K562 (cell line): Measurements from ENCODE around the gene MLN. TPM values are rescaled to one million over a fixed set of nuclear protein-coding genes. Genes with fewer than 3 reads are reported as not detected.

Experiments used
- ATAC-seq: fragments of 200-7000 bp; cut with Tn5 transposase; 3 replicates; pipeline ENCODE4 v1.9.1; 2020; ENCODE audit warnings: moderate library complexity
- BruUV-seq: library from RNA; stranded (reverse); fragments of 400-500 nt; replicated peaks from 2 replicates; lab custom pipeline; 2021; lab: Mats Ljungman, UMichigan
- CTCF ChIA-PET: fragments of 300-600 bp; formaldehyde crosslinking; extraction: SDS; loops from one replicate; lab custom pipeline; 2021; ENCODE audit warnings: low intra/inter-chr PET ratio; lab: Yijun Ruan, JAX
- POLR2A ChIA-PET: fragments of 300-600, 350-650 bp; sonication (Branson Sonifier 250); formaldehyde crosslinking; extraction: SDS; loops from one replicate; lab custom pipeline; 2021; ENCODE audit warnings: antibody characterized with exemption, inconsistent platforms; lab: Yijun Ruan, JAX
- DNase-seq, 4 experiments: peaks; one replicate each; pipeline versions ENCODE4 v3.0.0 to v3.0.0-alpha.2; 2011 to 2018; ENCODE audit warnings: low spot score in 3 of 4, mixed read lengths in 3 of 4; ENCODE audit errors: extremely low read depth in 1 of 4
- FAIRE-seq: peaks from 2 replicates; lab custom pipeline; 2011; peaks lifted over from hg19 to GRCh38; lab: Jason Lieb, UNC
- H2AFZ ChIP-seq: 2 replicates; pipeline ENCODE4 v1.6.0; 2011; ENCODE audit warnings: low read depth, low read length, control low read depth, inconsistent platforms
- H3K27ac ChIP-seq: fragments of 200-600 bp; 3 replicates; pipeline ENCODE4 v1.8.0; 2011; ENCODE audit warnings: low read depth, mild to moderate bottlenecking, control low read depth, inconsistent platforms, low read length, moderate library complexity, mixed read lengths; ENCODE audit errors: extremely low read depth
- H3K27me3 ChIP-seq, 2 experiments: fragments of 300-600 bp in 1 of 2; 2 replicates in 1 of 2; 3 replicates in 1 of 2; pipeline versions ENCODE4 v1.6.0 to v1.8.0; 2011; ENCODE audit warnings: inconsistent platforms in 2 of 2, low read length in 2 of 2, mild to moderate bottlenecking in 1 of 2, mixed read lengths in 1 of 2, moderate library complexity in 1 of 2; ENCODE audit not compliant: control insufficient read depth in 2 of 2, insufficient read depth in 2 of 2
- H3K36me3 ChIP-seq: fragments of 300-600 bp; 3 replicates; pipeline ENCODE4 v1.8.0; 2011; ENCODE audit warnings: mild to moderate bottlenecking, low read length, inconsistent platforms; ENCODE audit not compliant: control insufficient read depth, insufficient read depth
- H3K4me1 ChIP-seq, 2 experiments: fragments of 200-600 bp in 1 of 2; replicated peaks in 1 of 2; 2 replicates in 1 of 2; 3 replicates in 1 of 2; pipeline versions ENCODE4 v1.5.1 to v1.8.0; 2011; ENCODE audit warnings: inconsistent platforms in 2 of 2, low read length in 2 of 2, mild to moderate bottlenecking in 1 of 2, mixed read lengths in 1 of 2, moderate library complexity in 1 of 2; ENCODE audit not compliant: control insufficient read depth in 2 of 2, insufficient read depth in 2 of 2
- H3K4me2 ChIP-seq: 2 replicates; pipeline ENCODE4 v1.6.1; 2011; ENCODE audit warnings: low read length, control low read depth, inconsistent platforms, mixed read lengths; ENCODE audit not compliant: insufficient read depth
- H3K4me3 ChIP-seq: fragments of 200-600 bp; sonication (generic), shearing (Covaris generic); 2 replicates; pipeline ENCODE4 v1.5.1; 2016; ENCODE audit warnings: control low read depth, inconsistent platforms
- H3K79me2 ChIP-seq: fragments of 200-600 bp; 3 replicates; pipeline ENCODE4 v1.8.0; 2011; ENCODE audit warnings: low read length, inconsistent platforms; ENCODE audit not compliant: control insufficient read depth, insufficient read depth
- H3K9ac ChIP-seq, 2 experiments: 2 replicates each; pipeline versions ENCODE4 v1.6.0 to v1.6.1; 2011; ENCODE audit warnings: low read depth in 2 of 2, low read length in 2 of 2, control low read depth in 1 of 2, inconsistent platforms in 1 of 2, mild to moderate bottlenecking in 1 of 2, mixed read lengths in 1 of 2; ENCODE audit not compliant: insufficient read depth in 1 of 2
- H3K9me1 ChIP-seq: one replicate; pipeline ENCODE4 v1.6.0; 2011; ENCODE audit warnings: inconsistent platforms, mild to moderate bottlenecking, low read length, moderate library complexity; ENCODE audit not compliant: control insufficient read depth, insufficient read depth
- H3K9me3 ChIP-seq: replicated peaks from 2 replicates; pipeline ENCODE4 v1.5.1; 2011; ENCODE audit warnings: low read depth, low read length, inconsistent platforms; ENCODE audit not compliant: control insufficient read depth, insufficient read depth
- H4K20me1 ChIP-seq: replicated peaks from 2 replicates; pipeline ENCODE4 v1.6.1; 2011; ENCODE audit warnings: low read length, inconsistent platforms, mixed read lengths; ENCODE audit not compliant: control insufficient read depth, insufficient read depth
- CHD2 ChIP-seq: IDR thresholded peaks from 2 replicates; pipeline ENCODE4 v1.6.1; 2011; ENCODE audit warnings: low read depth, low read length
- HDAC2 ChIP-seq: fragments of 450-650 bp; IDR thresholded peaks from 2 replicates; pipeline ENCODE4 v1.6.1; 2016; ENCODE audit warnings: mild to moderate bottlenecking
- MBD2 ChIP-seq: sonication (generic); IDR thresholded peaks from 2 replicates; pipeline ENCODE4 v1.6.1; 2016; ENCODE audit warnings: low read depth, borderline replicate concordance
- MYNN ChIP-seq, 2 experiments: sonication (generic); formaldehyde crosslinking in 1 of 2; IDR thresholded peaks; 2 replicates each; pipeline versions ENCODE4 v1.5.0 to v1.6.1; 2016 to 2020; ENCODE audit warnings: antibody characterized with exemption in 1 of 2, missing genetic modification reagents in 1 of 2
- ZFP36 ChIP-seq: fragments of 150-350 bp; IDR thresholded peaks from 2 replicates; pipeline ENCODE4 v1.6.1; 2018; ENCODE audit warnings: low read length, low read depth; ENCODE audit not compliant: partially characterized antibody
- ZNF197 ChIP-seq: fragments of 200-800 bp; sonication (Bioruptor generic); IDR thresholded peaks from 2 replicates; pipeline ENCODE4 v1.6.1; 2016; ENCODE audit warnings: low read depth, missing genetic modification characterization, missing compliant biosample characterization
- ZNF3 ChIP-seq: fragments of 250-450 bp; sonication (Bioruptor Pico); IDR thresholded peaks from 2 replicates; pipeline ENCODE4 v1.5.0; 2021; ENCODE audit warnings: mild to moderate bottlenecking, moderate library complexity
- WGBS: fragments of 100-300 bp; shearing (Covaris generic); methylation state at CpG from one replicate; pipeline ENCODE4 v1.1.6; 2016; ENCODE audit warnings: low coverage, mixed read lengths; ENCODE audit not compliant: insufficient coverage; ENCODE audit errors: missing lambda C conversion rate; 5-methylcytosine and 5-hydroxymethylcytosine counted together
- in situ Hi-C: fragments of 300-500 bp; cut with MboI; formaldehyde crosslinking; loops from 4 replicates; pipeline ENCODE4 v1.15.0; 2018; ENCODE audit warnings: inconsistent platforms, mixed read lengths
- intact Hi-C: fragments of 100-400 bp; cut with micrococcal nuclease; formaldehyde crosslinking; loops from 2 replicates; pipeline ENCODE4 v1.14.2; 2022
- polyA plus RNA-seq, 8 experiments: library from polyadenylated mRNA; depleted of rRNA in 4 of 8; stranded (reverse) in 5 of 8; unstranded in 3 of 8; fragments of >200 nt; fragmentation: Nextera tagmentation in 2 of 8; fragmentation: Illumina TruSeq in 1 of 8; extraction: Ambion mirVana in 2 of 8; extraction: Trizol in 1 of 8; gene quantifications; 2 replicates each; pipeline versions ENCODE4 v1.2.1 to v1.2.3, GENCODE V29; 2011 to 2014; ENCODE audit warnings: inconsistent platforms in 1 of 8, missing spikeins in 1 of 8
- total RNA-seq, 7 experiments: library from RNA; depleted of rRNA in 6 of 7; stranded (reverse); fragments of >200 nt in 6 of 7; fragmentation: Illumina TruSeq in 2 of 7; extraction: Trizol in 2 of 7; gene quantifications; 2 replicates each; pipeline versions ENCODE4 v1.2.1 to v1.2.3, GENCODE V29; 2011 to 2021; ENCODE audit warnings: low replicate concordance in 1 of 7
- TF ChIP-seq, protein P1 (sequence below): fragments of 150-350 bp; conservative IDR thresholded peaks from 2 replicates; pipeline ENCODE4 v1.6.1; 2014; ENCODE audit warnings: low read length
- TF ChIP-seq, protein P2 (sequence below): IDR thresholded peaks from 2 replicates; pipeline ENCODE4 v1.6.1; 2016; ENCODE audit warnings: missing genetic modification characterization, missing compliant biosample characterization

The MLN gene
- total and polyA plus RNA-seq, 9 of the 15 experiments (the other 6 are each of a cell fraction or from before 2014, with no cell fraction given) = not detected

DNA sequence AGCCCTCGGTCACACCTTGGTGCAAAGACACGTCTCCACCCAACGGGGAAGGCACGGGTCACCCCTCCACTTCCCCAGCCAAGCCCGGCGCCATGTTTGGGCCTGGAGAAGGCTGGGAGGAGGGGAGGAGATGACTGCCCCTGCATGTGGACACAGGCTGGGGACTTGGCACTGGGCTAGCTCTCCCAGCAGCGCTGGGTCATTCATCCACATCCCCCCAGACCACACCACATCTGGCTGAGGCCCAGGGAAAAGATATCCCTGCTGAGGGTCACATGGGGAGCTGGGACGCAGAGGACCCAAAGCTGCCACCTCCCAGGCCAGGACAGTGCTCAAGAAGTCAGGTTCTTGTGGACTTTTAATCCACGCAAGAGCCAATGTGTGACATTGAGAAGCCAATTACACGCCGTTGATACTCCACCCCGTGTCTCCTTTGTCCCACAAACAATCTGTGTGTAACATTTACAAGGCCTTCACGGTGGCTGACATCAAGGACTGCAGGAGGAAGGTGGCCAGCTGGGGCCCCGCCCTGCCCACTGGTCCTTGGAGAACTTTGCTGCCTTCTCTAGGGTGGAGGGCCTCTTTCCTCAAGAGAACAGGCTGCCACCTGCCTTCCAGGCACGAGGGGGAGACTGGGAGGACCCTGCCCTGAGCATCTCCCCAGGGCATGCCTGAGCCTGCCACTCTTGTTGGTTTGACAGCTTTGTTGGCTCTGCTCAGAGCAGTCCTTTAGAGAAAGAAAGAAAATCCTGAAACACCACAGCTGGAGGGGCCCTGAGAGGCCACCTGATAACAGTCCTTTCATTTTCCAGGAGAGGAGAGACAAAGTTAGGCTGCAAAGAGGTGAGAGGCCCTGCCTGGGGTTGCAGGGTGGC, 51.8 kb downstream of the MLN start:
- no peak for FAIRE-seq
- H3K9ac ChIP-seq = no peak overlapping the region
- 4% methylated on average over 14 of the region's 15 CpGs for WGBS

DNA sequence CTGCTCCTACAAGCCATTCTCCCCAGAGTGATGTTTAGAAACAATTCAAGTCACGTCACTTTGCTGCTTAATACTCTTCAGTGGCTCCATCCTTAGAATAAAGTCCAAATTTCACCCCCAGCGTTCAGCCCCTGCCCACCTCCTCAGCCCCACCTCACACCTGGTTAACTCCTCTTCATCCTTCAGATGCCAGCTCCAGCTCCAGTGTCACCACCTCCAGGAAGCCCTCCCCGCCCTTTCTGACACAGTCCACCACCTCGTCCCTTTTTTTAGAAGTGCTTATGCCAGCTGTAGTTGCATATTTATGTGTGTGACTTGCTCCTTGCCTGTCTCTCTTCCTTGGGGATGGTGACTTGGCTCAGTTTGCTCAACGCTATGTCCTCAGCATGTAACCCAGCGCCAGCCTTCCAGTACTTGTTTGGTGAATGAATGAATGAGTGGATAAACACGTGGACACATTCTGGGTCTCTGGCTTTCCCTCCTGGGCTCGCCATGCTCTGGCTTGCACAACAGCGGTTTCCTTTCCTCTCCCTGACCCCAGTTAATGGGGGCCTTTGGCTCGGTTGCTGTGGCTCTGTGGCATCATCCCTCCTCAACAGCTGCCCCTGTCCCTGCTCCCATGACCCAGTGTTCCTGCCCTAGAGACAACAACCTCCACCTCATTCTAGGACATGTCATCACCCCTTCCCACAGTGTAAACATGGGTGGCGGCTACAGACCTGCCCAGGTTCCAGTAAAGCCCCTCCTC, 53.4 kb downstream of the MLN start:
- Histone ChIP-seq H3K27me3 (peaks cover 37 to 75% of the 10 kb centered on the region in 2 experiments), H3K4me1 (peaks cover 0 to 12% of the 10 kb centered on the region in 2 experiments; a peak in 2 of 5 replicates), H4K20me1 (peaks cover 10% of the 10 kb centered on the region; the same call in 1 of the 2 replicates), H3K27ac (no peak overlapping the region), H3K4me3 (no peak overlapping the region), H3K36me3 (no peaks in the 10 kb centered on the region), H2AFZ (no peak overlapping the region), H3K4me2 (no peak overlapping the region), H3K79me2 (no peaks in the 10 kb centered on the region), H3K9me1 (peaks cover 3% of the 10 kb centered on the region), H3K9ac (no peak overlapping the region), H3K9me3 (no peaks in the 10 kb centered on the region)
- intact Hi-C loops = no loop called here
- in situ Hi-C loops = no loop called here
- CTCF ChIA-PET = no interaction called here
- DNase-seq (no peak), FAIRE-seq (no peak), ATAC-seq (no peak)
- 1% methylated on average over 10 of the region's 11 CpGs for WGBS
- BruUV-seq = no TSS peak
- POLR2A ChIA-PET = no interaction called here
- TF ChIP-seq HDAC2 (no peak), MYNN (IDR thresholded peaks at IDR 0.05) (no peak), MYNN (CRISPR knock-in tag; IDR thresholded peaks at IDR 0.05) (no peak), ZFP36 (peak; percentile 94), ZNF197 (CRISPR knock-in tag) (no peak), ZNF3 (CRISPR knock-in tag) (no peak)
- TF ChIP-seq, protein P1, sequence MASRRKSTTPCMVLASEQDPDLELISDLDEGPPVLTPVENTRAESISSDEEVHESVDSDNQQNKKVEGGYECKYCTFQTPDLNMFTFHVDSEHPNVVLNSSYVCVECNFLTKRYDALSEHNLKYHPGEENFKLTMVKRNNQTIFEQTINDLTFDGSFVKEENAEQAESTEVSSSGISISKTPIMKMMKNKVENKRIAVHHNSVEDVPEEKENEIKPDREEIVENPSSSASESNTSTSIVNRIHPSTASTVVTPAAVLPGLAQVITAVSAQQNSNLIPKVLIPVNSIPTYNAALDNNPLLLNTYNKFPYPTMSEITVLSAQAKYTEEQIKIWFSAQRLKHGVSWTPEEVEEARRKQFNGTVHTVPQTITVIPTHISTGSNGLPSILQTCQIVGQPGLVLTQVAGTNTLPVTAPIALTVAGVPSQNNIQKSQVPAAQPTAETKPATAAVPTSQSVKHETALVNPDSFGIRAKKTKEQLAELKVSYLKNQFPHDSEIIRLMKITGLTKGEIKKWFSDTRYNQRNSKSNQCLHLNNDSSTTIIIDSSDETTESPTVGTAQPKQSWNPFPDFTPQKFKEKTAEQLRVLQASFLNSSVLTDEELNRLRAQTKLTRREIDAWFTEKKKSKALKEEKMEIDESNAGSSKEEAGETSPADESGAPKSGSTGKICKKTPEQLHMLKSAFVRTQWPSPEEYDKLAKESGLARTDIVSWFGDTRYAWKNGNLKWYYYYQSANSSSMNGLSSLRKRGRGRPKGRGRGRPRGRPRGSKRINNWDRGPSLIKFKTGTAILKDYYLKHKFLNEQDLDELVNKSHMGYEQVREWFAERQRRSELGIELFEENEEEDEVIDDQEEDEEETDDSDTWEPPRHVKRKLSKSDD = no peak
- TF ChIP-seq, protein P2, sequence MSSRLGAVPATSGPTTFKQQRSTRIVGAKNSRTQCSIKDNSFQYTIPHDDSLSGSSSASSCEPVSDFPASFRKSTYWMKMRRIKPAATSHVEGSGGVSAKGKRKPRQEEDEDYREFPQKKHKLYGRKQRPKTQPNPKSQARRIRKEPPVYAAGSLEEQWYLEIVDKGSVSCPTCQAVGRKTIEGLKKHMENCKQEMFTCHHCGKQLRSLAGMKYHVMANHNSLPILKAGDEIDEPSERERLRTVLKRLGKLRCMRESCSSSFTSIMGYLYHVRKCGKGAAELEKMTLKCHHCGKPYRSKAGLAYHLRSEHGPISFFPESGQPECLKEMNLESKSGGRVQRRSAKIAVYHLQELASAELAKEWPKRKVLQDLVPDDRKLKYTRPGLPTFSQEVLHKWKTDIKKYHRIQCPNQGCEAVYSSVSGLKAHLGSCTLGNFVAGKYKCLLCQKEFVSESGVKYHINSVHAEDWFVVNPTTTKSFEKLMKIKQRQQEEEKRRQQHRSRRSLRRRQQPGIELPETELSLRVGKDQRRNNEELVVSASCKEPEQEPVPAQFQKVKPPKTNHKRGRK = no peak

More for the DNA sequence above, 51.8 kb downstream of the MLN start:
- peaks cover 5% of the 10 kb centered on the region; the same call in 1 of the 2 replicates for H4K20me1 ChIP-seq
- H3K9me1 ChIP-seq = peaks cover 3% of the 10 kb centered on the region
- no peak overlapping the region for H3K4me2 ChIP-seq
- peaks cover 37 to 73% of the 10 kb centered on the region in 2 experiments for H3K27me3 ChIP-seq
- H3K4me1 ChIP-seq = peaks cover 0 to 10% of the 10 kb centered on the region in 2 experiments; a peak in 2 of 5 replicates
- H3K9me3 ChIP-seq = no peaks in the 10 kb centered on the region
- no TSS peak for BruUV-seq
- H3K27ac ChIP-seq = no peak overlapping the region
- intact Hi-C loops (no loop called here), in situ Hi-C loops (no loop called here)
- no peak overlapping the region for H2AFZ ChIP-seq
- ChIA-PET POLR2A (interaction anchor here (0.7 to 1.2 kb wide), 2 partner anchors 10 to 37 kb away, joined by 3 to 6 read pairs; no protein-coding TSS in a partner anchor), CTCF (no interaction called here)
- H3K36me3 ChIP-seq = no peaks in the 10 kb centered on the region
- no peak for DNase-seq
- H3K79me2 ChIP-seq = no peaks in the 10 kb centered on the region
- TF ChIP-seq CHD2 (no peak), MBD2 (no peak)
- no peak overlapping the region for H3K4me3 ChIP-seq
- no peak; the same call in 1 of the 3 replicates for ATAC-seq
